Right kidney (tissue), 1 donor: ENCODE measurements around the gene SLC44A5.
"Not testable (repeated sequence)": the region's sequence is repeated elsewhere in the genome, so short reads cannot be mapped to it uniquely, and the experiment has no call there.

ENCODE experiments used
- DNase-seq: peaks from one replicate; pipeline ENCODE4 v3.0.0-alpha.2; 2016

The SLC44A5 gene

DNA sequence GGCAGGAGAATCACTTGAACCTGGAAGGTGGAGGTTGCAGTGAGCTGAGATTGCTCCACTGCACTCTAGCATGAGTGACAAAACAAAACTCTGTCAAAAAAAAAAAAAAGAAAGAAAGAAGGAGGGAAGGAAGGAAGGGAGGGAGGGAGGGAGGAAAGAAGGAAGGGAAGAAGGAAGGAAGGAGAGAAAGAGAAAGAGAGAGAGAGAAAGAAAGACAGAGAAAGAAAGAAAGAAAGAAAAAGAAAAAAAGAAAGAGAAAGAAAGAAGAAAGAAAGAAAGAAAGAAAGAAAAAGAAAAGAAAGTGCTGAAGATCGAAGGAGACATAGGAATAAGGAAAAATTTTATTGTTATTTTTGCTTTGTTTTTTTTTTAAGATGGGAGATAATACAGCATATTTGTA, 166.7 kb downstream of the SLC44A5 start:
- no peak for DNase-seq

DNA sequence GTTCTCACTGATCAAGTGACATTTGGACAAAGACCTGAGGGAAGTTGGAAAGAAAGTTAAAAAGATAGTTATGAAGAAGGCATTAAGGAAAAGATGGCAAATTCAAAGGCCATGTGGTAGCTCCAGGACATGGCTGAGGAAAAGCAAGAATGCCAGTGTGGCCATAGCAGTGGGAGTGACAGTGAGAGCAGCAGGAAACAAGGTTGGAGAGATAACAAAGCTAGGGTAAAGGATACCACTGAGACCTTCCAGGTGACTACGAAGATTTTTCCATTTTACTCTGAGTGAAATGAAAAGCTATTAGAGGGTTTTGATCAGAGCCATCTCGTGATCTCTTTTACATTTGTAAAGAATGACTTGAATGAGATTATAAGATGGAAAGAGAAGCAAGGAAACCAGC, 170.6 kb downstream of the SLC44A5 start:
- no peak for DNase-seq

DNA sequence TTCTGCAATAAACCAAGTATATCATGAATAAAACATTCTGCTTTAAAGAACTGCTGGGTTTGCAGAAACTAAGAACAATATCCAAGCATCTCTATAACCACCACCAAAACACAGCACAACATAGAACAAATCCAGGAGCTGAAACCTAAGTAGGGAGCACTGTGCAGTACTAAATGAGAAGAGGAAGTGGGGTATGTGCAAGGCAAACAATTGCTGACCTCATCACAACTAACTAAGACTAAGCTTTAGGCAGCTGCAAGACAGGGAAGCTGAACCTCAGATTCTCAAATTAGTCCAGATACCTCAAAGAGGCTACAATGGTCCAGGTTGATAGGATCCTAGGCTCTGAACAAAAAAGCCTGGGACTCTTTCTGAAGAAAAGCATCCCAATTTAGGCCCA, 172.6 kb downstream of the SLC44A5 start:
- no peak for DNase-seq

DNA sequence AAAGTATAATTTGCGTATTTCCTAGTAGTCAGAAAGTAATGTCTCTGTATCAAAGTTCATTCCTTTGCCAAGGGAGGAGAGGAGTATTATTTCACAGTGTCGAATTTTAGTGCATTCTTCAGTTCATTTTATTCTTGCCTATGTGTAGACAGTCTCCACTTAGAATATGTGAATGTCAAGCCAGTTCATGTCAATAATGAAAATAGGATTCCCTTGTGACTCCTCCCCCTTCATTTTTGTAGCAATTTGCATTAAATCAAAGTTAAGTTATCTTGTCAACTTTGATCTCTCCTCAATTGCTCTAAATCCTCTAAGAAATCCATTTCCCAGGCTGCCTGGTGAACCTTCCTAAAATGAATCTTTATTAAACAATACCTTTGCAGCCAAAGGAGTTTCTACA, 179.1 kb downstream of the SLC44A5 start:
- no peak for DNase-seq

DNA sequence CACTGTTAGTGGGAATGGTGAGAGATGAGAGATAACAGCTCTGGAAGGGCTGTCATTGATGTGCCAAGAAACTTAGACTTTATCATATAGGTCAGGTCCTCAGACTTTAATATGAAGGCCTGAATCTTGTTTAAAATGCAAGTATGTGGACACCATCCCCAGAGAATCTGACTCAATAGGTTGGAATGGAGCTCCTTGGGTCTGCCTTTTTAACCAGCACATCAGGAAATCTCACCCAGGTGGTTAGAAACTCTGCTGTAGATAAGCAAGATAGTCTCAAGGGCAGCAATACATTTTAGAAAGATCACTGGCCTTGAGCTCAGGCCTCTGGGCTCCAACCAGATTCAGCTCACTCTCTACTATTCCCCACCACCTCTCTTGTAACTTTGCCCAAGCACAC, 180.4 kb downstream of the SLC44A5 start:
- no peak for DNase-seq

DNA sequence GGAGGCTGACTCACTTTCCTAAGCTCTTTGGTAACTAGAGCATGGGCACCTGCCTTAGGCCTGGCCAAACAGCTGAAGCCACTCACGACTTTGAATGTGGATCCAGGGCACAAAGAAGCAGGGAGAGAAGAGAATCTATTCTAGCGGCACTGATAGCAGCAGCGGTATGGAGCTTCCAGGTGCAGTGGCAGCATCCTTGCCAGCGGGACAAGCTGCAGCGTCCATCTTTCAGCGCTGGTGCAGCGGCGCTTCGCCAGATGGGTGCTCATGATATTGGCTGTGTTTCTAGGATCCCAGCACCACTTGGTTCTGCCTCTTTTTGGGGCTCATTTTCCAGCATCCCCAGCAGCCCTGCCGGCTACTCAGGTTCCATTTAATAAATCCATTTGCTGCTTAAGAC, 184.2 kb downstream of the SLC44A5 start:
- DNase-seq, result no peak

DNA sequence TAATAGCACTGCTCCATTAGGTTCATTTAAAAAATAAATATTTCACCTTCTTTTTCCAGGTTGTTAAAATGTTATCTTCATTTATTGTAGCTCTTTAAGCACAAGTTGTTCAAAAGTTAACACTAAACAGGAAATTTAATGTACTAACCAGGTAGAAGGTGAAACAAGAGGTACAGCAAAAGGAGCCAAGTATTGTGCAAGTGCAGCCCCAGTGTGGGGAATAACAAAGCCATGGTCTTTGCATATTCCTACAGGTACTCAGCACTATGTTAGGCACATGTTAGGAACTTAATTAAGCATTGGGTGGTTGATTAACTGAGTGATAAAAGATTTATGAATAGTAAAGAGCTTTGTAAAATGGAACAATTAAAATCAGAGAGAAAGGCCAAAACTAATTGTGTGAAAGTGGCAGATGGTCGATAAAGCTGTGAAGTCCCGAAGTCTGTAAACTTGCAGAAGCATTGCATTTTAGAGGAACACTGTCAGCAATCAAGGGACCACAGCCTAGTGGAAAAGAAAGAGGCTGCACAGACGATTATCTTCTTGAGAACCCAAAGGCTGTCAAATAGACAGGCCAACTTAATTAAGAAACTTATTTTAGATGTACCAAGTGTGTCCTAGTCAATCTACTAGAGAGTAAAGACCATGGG, 185.8 kb downstream of the SLC44A5 start:
- DNase-seq, result no peak

DNA sequence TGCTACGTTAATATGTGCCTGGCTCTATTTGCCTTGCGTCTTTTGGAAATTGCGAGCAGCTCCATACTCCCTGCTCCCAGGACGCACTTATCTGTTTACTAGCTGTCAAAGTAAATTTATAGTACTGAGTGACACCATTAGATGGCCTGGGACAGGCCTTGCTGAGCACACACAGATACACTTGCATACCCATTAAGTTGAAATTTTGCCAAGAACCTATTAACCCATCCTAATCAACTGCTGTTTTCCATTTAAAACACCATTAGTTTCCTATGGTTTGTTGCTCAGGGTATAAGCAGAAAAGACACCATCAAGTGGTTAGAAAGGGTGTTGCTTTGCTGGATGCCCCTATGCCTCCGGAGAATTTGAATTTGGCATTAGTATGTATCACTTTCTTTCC, 187.3 kb downstream of the SLC44A5 start:
- DNase-seq, result no peak

DNA sequence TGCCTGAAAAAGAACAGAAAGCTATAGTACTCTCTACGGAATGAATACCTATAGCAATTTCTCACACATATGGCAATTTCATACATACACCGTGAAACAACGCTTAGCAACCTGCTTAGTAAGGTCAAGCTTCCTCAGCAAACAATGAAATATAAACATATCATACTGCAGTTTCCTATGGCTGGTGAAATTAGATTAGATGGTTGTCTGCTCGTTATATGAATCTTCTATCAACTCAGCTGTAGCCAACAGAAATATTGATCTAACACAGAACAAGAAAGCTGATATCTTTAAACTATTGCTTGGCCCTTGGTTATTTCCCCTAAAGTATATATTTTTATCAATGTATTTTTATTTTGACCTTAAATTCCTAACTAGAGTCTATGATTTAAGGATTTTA, 187.8 kb downstream of the SLC44A5 start:
- DNase-seq, result no peak

DNA sequence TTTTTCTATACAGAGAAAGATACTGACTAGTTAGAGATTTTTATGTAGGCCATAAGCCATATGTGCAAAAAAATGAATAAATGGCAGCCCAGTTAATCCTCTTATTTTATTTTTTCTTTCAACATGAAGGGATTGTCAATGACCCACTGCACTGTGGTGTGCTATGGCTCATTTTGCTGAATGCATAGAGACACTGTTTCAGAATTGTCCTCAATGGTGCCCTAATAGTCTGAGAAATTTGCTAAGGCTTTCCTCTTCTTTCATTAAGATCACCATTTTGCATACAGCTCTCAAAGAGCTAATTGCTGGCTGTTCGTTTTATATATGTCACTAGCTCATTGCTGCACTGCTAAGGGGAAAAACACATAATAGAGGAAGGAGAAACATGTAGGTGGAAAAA, 189.5 kb downstream of the SLC44A5 start:
- DNase-seq, result no peak

DNA sequence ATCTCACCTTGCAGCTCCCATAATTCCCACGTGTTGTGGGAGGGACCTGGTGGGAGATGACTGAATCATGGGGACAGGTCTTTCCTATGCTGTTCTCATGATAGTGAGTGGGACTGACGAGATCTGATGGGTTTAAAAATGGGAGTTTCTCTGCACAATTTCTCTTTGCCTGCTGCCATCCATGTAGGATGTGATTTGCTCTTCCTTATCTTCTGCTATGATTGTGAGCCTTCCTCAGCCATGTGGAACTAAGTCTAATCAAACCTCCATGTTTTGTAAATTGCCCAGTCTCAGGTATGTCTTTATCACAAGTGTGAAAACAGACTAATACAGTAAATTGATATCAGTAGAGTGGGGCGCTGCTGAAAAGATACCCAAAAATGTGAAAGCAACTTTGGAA, 195.7 kb downstream of the SLC44A5 start:
- no peak for DNase-seq

DNA sequence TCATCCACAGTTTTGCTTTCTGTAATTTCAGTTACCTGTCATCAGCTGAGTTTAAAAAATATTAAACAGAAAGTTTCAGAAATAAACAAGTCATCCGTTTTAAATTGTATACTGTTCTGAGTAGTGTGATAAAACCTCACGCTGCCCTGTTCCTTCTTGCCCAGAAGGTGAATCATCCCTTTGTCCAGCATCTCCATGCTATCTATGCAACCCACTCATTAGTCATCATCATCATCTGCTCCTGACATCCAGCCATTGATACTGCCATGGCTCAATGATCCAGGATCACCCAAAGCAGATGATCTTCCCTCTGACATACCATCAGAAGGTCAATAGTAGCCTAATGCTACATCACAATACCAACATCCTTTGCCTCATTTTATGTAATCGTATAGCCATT, 198.3 kb downstream of the SLC44A5 start:
- no peak for DNase-seq

DNA sequence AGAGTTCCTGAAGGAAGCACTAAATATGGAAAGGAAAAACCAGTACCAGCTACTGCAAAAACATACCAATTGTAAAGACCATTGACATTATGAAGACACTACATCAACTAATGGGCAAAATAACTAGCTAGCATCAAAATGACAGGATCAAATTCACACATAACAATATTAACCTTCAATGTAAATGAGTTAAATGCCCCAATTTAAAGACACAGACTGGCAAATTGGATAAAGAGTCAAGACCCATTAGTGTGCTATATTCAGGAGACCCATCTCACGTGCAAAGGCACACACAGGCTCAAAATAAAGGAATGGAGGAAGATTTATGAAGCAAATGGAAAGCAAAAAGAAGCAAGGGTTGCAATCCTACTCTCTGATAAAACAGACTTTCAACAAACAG, 206.2 kb downstream of the SLC44A5 start:
- DNase-seq, result not testable (repeated sequence)

DNA sequence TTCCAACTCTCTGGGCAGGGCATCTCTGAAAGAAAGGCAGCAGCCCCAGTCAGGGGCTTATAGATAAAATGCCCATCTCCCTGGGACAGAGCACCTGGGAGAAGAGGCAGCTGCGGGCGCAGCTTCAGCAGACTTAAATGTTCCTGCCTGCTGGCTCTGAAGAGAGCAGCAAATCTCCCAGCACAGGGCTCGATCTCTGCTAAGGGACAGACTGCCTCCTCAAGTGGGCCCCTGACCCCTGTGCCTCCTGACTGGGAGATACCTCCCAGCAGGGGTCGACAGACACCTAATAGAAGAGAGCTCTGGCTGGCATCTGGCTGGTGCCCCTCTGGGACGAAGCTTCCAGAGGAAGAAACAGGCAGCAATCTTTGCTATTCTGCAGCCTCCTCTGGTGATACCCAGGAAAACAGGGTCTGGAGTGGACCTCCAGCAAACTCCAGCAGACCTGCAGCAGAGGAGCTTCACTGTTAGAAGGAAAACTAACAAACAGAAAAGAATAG, 207.7 kb downstream of the SLC44A5 start:
- DNase-seq, result not testable (repeated sequence)

DNA sequence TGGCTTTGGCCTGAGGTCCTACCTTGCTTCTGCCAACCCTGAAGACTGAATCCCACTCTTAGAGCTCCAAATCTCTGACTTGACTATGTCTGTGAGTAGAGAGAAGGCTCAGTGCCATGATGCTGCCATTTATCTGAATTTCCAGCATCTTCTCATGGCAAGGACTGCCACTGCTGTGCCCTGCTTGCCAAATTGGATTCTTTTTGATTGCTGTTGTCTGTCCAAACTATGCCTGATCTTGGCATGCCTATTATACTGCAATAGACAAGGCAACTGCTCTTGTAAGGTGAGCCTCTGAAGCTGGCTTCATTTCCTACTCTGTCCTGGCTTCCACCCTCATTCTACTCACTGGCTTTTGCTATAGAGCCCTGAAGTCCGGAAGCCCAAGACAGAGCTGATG, 210.2 kb downstream of the SLC44A5 start:
- DNase-seq, result no peak

DNA sequence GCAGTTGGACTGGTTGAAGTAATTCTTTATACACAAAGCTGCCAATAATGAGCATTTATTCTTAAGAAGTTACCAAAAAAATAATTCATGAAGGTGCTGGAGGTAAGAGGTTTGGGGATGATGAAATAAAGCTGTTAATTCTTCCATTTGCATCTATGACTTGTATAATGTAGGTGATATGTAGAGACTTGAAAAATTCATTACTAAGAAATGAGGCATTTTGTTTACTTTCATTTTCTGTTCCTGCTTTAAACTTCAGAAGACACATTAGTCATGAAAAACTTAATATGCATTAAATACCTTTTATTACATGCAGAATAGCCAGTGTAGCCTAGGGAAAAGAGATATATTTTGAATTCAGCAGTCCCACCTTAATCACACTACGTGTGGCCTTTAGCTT, 214.2 kb downstream of the SLC44A5 start:
- DNase-seq, result no peak

DNA sequence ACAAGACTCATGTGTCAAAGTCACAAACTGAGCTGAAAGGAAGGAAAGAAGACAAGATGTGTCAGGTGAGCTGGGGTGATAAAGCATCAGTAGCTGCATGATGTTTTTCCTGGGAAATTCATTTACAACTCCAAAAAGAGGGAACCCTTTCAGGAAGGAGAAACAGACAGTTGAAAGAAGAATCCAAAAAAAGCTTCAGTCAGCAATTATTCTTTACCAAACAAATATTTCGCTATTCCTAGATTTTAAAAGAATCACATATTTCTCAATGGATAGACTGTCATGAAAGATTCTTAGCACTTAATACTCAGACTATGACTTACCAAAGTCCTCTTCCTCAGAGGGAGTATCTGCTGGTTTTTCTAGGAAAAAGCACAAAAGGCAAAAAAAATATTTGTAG, 214.7 kb downstream of the SLC44A5 start:
- DNase-seq, result no peak

DNA sequence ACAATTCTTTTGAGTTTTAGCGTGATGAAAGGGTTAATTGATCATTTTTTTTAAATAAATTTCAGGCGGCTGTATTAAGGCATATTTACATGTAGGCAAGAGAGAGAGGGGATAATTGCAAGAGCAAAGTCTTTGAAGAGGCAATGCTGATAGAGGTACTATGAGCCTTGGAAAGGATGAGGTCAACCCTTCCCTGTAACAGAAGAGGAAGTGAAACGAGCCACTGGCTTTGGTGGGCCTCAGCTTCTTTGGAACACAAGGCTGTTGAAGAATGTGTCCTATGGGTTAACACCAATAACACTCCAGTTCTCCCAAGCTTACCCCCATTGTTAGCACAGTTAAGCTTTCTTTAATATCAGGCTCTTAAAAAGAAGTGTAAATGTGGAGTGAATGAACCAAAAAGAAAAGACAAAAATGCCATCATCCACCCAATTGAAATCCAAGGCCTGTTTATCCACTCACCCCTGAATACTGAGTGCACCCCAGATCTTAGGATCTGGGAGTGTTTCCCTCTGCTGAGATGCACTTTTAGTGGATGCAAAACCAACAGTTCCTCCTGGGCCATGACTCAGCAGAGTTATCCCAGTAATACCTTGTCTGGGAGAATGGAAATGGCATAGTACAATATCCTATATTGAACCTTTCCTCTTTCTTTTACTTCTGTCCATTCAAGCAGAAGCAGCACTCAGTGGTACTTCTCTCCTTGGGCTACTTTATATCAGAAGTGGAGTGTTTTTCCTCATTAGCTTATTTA, 216.4 kb downstream of the SLC44A5 start:
- DNase-seq, result no peak

DNA sequence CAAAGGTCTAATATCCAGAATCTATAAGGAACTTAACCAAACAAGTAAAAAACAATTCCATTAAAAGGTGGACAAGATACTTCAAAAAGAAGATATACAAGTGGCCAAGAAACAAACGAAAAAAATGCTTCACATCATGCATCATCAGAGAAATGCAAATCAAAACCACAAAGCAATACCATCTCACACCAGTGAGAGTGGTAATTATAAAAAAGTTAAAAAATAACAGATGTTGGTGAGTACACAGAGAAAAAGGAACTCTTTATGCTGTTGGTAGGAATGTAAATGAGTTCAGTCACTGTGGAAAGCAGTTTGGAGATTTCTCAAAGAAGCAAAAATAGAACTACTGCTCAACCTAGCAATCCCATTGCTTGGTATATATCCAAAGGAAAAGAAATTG, 218.6 kb downstream of the SLC44A5 start:
- DNase-seq, result no peak

DNA sequence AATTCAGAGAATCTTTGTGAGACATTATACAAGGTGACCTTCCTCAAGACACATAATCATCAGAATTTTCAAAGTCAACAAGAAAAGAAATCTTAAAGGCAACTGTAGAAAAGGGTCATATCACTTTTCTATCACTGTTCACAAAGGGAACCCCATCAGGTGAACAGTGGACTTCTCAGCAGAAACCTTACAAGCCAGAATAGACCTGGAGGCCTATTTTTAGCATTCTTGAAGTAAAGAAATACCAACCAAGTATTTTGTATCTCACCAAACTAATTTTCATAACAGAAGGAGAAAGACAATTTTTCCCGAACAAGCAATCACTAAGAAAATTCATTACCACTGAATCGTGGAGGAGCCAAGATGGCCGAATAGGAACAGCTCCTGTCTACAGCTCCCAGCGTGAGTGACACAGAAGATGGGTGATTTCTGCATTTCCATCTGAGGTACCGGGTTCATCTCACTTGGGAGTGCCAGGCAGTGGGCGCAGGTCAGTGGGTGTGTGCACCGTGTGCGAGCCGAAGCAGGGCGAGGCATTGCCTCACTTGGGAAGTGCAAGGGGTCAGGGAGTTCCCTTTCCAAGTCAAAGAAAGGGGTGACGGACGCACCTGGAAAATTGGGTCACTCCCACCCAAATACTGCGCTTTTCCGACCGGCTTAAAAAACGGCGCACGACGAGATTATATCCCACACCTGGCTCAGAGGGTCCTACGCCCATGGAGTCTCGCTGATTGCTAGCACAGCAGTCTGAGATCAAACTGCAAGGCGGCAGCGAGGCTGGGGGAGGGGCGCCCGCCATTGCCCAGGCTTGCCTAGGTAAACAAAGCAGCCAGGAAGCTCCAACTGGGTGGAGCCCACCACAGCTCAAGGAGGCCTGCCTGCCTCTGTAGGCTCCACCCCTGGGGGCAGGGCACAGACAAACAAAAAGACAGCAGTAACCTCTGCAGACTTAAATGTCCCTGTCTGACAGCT, 235.2 kb downstream of the SLC44A5 start:
- not testable (repeated sequence) for DNase-seq

DNA sequence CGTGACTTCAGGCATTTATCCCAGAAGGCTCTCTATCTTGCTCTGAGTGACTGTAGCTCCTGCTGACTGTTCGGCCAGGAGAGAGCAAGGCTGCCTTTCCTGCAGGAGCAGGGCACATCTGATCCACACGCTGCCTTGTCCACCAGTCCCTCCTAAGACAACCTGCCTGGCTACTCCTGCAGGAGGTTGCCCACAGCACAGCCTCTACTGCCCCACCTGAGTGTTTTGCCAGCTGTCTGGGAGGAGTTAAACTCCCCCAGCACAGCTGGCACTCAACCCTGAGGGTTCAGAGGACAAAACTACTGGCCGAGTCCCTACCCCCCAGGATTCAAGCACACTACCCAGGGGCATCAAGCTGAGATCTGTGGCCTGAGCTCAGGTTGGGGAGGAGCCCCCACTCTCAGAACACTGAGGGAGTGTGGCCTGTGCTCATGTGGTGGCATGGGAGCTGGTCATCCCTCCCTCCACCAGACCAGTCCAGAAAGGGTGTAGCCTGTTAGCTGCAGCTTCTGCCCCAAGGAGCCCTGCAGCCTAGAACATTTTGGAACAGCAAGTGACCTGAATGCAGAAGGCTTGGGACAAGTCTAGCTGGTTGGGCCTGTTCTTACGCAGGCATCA, 237.3 kb downstream of the SLC44A5 start:
- DNase-seq, result no peak

DNA sequence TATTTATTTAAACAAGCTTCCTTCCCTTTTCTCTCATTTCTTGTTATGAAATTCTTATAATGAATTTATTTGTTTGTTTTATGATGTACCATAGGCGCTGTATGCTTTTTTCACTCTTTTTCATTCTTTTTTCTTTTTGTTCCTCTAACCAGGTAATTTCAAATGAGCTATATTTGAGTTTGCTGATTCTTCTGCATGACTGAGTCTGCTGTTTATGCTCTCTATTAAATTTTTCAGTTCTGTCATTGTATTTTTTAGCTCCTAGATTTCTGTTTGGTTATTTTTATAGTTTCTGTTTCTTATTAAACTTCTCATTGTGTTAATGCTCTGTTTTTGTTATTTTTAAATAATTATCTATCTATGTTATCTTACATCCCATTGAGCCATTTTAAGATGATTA, 244.3 kb downstream of the SLC44A5 start:
- DNase-seq, result no peak

DNA sequence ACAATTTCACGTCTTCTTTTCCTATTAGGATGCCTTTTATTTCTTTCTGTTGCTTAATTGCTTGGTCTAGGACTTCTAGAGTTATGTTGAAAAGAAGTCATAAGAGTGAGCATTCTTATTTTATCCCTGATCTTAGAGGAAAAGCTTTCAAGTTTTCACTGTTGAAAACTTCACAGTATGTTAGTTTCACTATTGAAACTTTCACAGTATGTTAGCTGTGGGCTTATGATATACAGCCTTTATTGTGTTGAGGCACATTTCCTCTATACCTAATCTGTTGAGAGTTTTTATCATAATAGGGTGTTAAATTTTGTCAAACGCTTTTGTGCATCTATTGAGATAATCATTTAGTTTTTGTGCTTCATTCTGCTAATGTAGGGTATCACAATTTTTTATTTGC, 249.7 kb downstream of the SLC44A5 start:
- no peak for DNase-seq
